ACC112 (cell line): ENCODE measurements around the gene RNF135.
"Not testable (repeated sequence)": the region's sequence is repeated elsewhere in the genome, so short reads cannot be mapped to it uniquely, and the experiment has no call there.

Experiments
- H2AFZ ChIP-seq: fragments of 200-600 bp; sonication (generic); one replicate; pipeline ENCODE4 v1.6.0; 2017; ENCODE audit warnings: antibody characterized with exemption, low read length; ENCODE audit not compliant: unreplicated experiment
- H3K27ac ChIP-seq: fragments of 200-600 bp; sonication (generic); 2 replicates; pipeline ENCODE4 v1.5.1; 2014; ENCODE audit warnings: low read depth, mild to moderate bottlenecking, antibody characterized with exemption, low read length, moderate library complexity
- H3K27me3 ChIP-seq: fragments of 200-600 bp; sonication (generic); 2 replicates; pipeline ENCODE4 v1.6.1; 2014; ENCODE audit warnings: mild to moderate bottlenecking, antibody characterized with exemption, low read length, moderate library complexity, mixed read lengths; ENCODE audit not compliant: insufficient read depth
- H3K36me3 ChIP-seq: fragments of 200-600 bp; sonication (generic); 2 replicates; pipeline ENCODE4 v1.6.1; 2016; ENCODE audit warnings: mild to moderate bottlenecking, antibody characterized with exemption, low read length, moderate library complexity, mixed read lengths; ENCODE audit not compliant: insufficient read depth
- H3K4me1 ChIP-seq: fragments of 200-600 bp; sonication (generic); one replicate; pipeline ENCODE4 v1.6.1; 2016; ENCODE audit warnings: low read length, mixed read lengths; ENCODE audit not compliant: insufficient read depth, unreplicated experiment, control insufficient read depth
- H3K4me3 ChIP-seq: fragments of 200-600 bp; sonication (generic); 2 replicates; pipeline ENCODE4 v1.5.1; 2014; ENCODE audit warnings: mild to moderate bottlenecking, low read depth, low read length
- H3K79me2 ChIP-seq: fragments of 200-600 bp; sonication (generic); one replicate; pipeline ENCODE4 v1.6.0; 2016; ENCODE audit warnings: low read length; ENCODE audit not compliant: control insufficient read depth, unreplicated experiment, insufficient read depth

The RNF135 gene

GRCh38 chr17:30931582-30931981 lies 39.3 kb upstream of the RNF135 start:
- not testable (repeated sequence) for H3K79me2 ChIP-seq, H3K4me3 ChIP-seq, H3K4me1 ChIP-seq, H3K27me3 ChIP-seq, H3K27ac ChIP-seq, H2AFZ ChIP-seq, H3K36me3 ChIP-seq

DNA sequence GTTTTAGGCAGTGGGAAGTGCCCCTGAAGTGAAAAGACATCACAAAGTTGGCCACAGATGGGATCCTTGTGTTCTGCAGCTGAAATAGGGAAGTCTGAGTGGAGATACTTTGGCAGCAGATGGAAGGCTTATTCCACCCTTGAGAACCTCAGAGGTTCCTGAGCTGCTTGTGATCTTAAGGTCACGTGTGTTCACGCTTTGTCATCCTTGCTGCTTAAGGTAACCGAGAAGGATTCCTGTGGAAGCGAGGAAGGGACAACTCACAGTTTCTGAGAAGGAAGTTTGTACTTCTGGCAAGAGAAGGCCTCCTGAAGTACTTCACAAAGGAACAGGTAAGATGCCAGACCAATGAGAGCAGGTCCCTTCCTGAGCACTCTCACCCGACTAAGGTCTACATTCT lies 36.9 kb upstream of the RNF135 start:
- Histone ChIP-seq H3K36me3 (no peaks in the 10 kb centered on the region), H3K27ac (no peak overlapping the region)

DNA sequence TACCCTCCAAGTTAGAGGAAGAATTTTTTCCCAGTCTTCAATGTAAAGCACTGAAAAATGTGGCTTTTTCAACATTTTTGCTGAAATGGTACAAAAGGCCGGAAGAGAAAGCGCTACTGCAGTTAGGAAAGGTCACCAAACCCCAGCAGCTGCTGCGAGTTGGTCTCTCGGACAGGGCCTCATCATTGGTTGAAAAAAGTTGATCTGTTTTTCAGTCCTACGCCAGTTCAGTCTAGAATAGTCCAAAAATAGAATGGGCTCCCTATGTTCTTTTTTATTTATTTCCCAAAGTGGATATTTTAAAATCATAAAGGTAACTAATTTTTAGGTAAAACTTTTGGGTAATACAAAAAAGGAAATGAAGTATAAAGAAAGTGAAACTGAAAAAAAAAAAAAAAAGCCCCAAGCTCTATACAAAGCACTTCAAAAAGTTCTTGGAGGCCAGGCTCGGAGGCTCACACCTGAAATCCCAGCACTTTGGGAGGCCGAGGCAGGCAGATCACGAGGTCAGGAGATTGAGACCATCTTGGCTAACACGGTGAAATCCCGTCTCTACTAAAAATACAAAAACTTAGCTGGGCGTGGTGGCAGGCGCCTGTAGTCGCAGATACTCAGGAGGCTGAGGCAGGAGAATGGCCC lies 31.7 kb upstream of the RNF135 start:
- no peaks in the 10 kb centered on the region for H3K27me3 ChIP-seq
- H3K79me2 ChIP-seq, result no peaks in the 10 kb centered on the region
- H2AFZ ChIP-seq, result no peak overlapping the region
- no peaks in the 10 kb centered on the region for H3K36me3 ChIP-seq
- H3K4me1 ChIP-seq, result no peaks in the 10 kb centered on the region
- no peak overlapping the region for H3K4me3 ChIP-seq
- H3K27ac ChIP-seq, result no peak overlapping the region

More for the DNA sequence above, 36.9 kb upstream of the RNF135 start:
- Histone ChIP-seq H3K79me2 (no peaks in the 10 kb centered on the region), H2AFZ (no peak overlapping the region), H3K4me3 (no peak overlapping the region), H3K27me3 (no peaks in the 10 kb centered on the region), H3K4me1 (no peaks in the 10 kb centered on the region)

DNA sequence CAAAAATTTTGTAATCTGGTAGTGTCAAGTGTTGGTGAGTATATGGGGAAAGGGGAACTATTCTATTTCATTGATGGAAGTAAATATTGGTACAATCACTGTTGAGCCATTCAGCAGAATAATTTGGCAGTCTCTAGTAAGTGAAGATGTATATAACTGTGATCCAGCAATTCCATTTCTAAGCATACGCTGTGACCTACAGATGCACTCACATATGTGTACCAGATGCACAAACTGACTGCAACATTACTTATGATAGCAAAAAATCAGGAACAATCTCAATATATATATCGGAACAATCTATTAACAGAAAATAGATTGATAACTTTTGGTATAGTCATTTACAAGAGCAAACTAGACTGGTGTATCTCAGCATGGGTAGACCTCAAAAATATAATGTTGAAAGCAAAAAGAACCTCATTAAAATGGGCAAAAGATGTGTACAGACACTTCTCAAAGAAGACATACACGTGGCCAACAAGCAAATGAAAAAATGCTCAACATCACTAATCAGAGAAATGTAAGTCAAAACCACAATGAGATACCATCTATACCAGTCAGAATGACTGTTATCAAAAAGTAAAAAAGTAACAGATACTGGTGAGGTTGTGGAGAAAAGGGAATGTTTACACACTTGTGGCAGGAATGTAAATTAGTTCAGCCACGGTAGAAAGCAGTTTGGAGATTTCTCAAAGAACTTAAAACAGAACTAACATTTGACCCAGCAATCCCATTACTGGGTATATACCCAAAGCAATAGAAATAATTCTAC lies 28.3 kb upstream of the RNF135 start:
- no peaks in the 10 kb centered on the region for H3K79me2 ChIP-seq
- no peaks in the 10 kb centered on the region for H3K27me3 ChIP-seq
- no peak overlapping the region for H2AFZ ChIP-seq
- H3K27ac ChIP-seq, result no peak overlapping the region
- H3K4me3 ChIP-seq, result no peak overlapping the region
- no peaks in the 10 kb centered on the region for H3K36me3 ChIP-seq
- H3K4me1 ChIP-seq, result no peaks in the 10 kb centered on the region

DNA sequence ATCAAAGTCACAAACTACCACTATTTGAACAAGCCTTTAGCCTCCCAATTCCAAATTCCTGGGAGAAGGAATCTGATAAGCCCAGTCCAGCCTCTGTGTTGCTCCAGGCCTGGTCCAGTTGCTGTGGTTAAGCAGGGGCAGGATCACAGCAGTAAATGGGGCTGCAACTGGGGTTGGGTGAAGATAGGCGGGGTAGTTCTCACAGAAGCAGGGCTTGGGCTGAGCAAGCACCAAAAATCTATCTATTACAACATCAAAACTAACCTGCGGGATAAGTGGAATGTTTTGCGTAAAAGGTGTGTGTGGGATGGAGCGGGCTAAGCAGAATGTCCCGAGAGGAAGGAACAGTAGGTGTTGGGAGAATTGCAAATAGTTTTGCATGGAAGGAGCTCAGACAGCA lies 23.0 kb upstream of the RNF135 start:
- no peak overlapping the region for H3K27ac ChIP-seq
- H2AFZ ChIP-seq, result no peak overlapping the region
- no peaks in the 10 kb centered on the region for H3K79me2 ChIP-seq
- H3K4me1 ChIP-seq, result peaks cover 8% of the 10 kb centered on the region
- H3K36me3 ChIP-seq, result no peaks in the 10 kb centered on the region
- no peak overlapping the region for H3K4me3 ChIP-seq
- H3K27me3 ChIP-seq, result no peaks in the 10 kb centered on the region

GRCh38 chr17:30950189-30950588 lies 20.6 kb upstream of the RNF135 start:
- Histone ChIP-seq H3K27ac (no peak overlapping the region), H2AFZ (peak overlapping the region; percentile 74), H3K27me3 (no peaks in the 10 kb centered on the region), H3K4me1 (peaks cover 8% of the 10 kb centered on the region), H3K79me2 (no peaks in the 10 kb centered on the region), H3K36me3 (no peaks in the 10 kb centered on the region), H3K4me3 (no peak overlapping the region)

DNA sequence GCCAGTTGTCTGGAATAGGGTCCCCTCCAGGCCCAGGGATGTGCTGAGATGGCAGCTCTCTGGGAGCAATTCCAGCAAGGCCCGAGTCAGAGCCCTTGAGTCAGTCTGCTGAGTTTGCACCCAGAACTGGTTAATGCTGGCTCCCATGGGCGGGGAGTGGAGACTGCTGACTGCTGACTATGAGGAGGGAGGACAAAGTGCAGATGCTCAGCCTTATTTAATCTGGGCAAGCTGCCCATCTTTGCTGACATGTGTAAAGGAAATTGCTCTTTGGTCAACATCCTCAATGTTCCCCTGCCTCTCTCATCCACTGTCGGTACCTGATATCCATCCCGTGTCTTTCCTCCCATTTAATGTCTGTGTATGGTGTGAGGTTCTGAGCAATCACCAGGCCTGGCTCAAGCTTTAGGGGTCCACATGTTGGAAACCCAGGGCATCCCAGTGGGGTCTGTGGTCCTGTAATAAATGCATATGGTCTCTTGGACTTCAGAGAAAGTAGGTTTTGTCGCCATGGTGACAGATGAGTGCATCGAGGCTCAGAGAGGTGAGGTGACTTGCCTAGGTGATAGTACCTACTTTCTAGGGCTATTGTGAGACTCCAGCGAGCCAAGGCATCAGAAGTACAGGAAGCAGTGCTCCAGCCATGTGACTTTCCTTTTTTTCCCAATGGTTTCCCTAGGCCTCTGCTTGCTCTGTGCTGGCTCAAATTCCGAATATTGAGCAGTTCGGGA lies 20.0 kb upstream of the RNF135 start:
- H3K4me3 ChIP-seq, result no peak overlapping the region
- peaks cover 8% of the 10 kb centered on the region for H3K4me1 ChIP-seq
- H2AFZ ChIP-seq, result peak overlapping the region; percentile 74
- no peaks in the 10 kb centered on the region for H3K27me3 ChIP-seq
- no peaks in the 10 kb centered on the region for H3K79me2 ChIP-seq
- H3K27ac ChIP-seq, result no peak overlapping the region
- H3K36me3 ChIP-seq, result no peaks in the 10 kb centered on the region

- Histone ChIP-seq H2AFZ (no peak overlapping the region), H3K27ac (no peak overlapping the region), H3K27me3 (no peaks in the 10 kb centered on the region), H3K4me1 (peaks cover 12% of the 10 kb centered on the region), H3K79me2 (no peaks in the 10 kb centered on the region), H3K4me3 (no peak overlapping the region), H3K36me3 (no peaks in the 10 kb centered on the region)
Measured at GRCh38 chr17:30952638-30953393, 18.0 kb upstream of the RNF135 start.

DNA sequence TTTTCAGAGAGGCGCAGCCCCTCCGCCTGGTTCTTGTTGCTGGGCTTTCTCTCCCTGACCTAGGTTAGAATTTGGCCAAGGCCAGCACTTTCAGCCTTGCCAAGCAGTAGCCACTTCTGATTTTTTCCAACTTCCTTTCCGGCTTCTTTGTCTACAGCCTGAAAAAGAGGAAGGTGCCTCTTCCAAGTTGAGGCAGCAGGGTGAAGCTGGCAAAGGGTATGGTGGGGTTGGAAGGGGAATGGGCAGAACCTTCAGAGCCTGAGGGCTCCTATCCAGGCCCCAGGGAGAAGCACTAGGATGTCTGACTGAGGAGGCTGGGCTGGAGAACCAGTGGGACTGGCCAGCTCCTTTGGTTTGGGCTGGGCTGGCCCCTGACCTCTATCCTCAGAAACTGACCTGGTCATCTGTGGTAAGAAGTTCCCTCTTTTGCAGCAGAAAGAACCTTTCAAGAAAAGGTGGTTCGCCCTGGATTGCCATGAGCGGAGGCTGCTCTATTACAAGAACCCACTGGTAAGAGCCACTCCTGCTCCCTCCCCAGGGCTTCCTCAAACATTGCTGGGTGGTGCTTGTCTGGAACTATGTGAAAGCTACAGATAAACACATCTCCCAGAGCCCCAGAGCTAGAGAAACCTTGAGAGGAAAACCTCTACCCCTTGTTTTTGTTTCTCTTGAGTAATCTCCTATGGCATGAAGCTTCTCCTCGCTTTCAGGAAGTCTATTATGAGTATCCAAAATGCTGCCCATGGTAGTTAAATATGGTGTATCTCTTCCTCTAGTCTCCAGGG lies 16.6 kb upstream of the RNF135 start:
- Histone ChIP-seq H3K4me3 (no peak overlapping the region), H2AFZ (no peak overlapping the region), H3K79me2 (no peaks in the 10 kb centered on the region), H3K36me3 (no peaks in the 10 kb centered on the region), H3K27ac (no peak overlapping the region), H3K4me1 (peaks cover 12% of the 10 kb centered on the region), H3K27me3 (no peaks in the 10 kb centered on the region)
